ENCODE results near the gene MEIS2. TPM values are rescaled to one million over a fixed set of nuclear protein-coding genes. Genes with fewer than 3 reads are reported as not detected.

Gene MEIS2
- total and polyA plus RNA-seq, 8 donors, result 3.9 to 77.7 (median 25.9) TPM

- H3K4me3 ChIP-seq, result no peak overlapping the region
- TF ChIP-seq POLR2AphosphoS5 (IDR thresholded peaks at IDR 0.05), result peak in 1 of 3 donors; percentile 9
- TF ChIP-seq EP300 (IDR thresholded peaks at IDR 0.05), result no peak
- no peak for TF ChIP-seq CTCF (IDR thresholded peaks at IDR 0.05)
- no peak for TF ChIP-seq POLR2A (IDR thresholded peaks at IDR 0.05)
- intact Hi-C loops (cut with DNase I; ENCODE audit: low total_unique reads), result no loop called here
- peaks cover 0 to 9% (median 0%) of the 10 kb centered on the region in 4 donors for H3K4me1 ChIP-seq
- WGBS, 5 donors, result 70 to 96% (median 89%) methylated on average over 1 of the region's 1 CpG
- H3K9me3 ChIP-seq, result no peaks in the 10 kb centered on the region
- no peaks in the 10 kb centered on the region for H3K27me3 ChIP-seq
- no peak for DNase-seq
- no peaks in the 10 kb centered on the region for H3K36me3 ChIP-seq
- no peak overlapping the region for H3K27ac ChIP-seq
Observed at GRCh38 chr15:37122703-37123102, 22.4 kb upstream of the MEIS2 start.

- Histone ChIP-seq H3K27ac (no peak overlapping the region), H3K4me3 (no peak overlapping the region), H3K36me3 (no peaks in the 10 kb centered on the region), H3K27me3 (no peaks in the 10 kb centered on the region), H3K4me1 (peaks cover 0 to 9% (median 0%) of the 10 kb centered on the region in 4 donors), H3K9me3 (no peaks in the 10 kb centered on the region)
- DNase-seq, result no peak
- intact Hi-C loops (cut with DNase I; ENCODE audit: low total_unique reads), result no loop called here
- 82 to 100% (median 90%) methylated on average over 1 of the region's 1 CpG for WGBS, 5 donors
- TF ChIP-seq CTCF (IDR thresholded peaks at IDR 0.05) (no peak), EP300 (IDR thresholded peaks at IDR 0.05) (no peak), POLR2AphosphoS5 (IDR thresholded peaks at IDR 0.05) (no peak), POLR2A (IDR thresholded peaks at IDR 0.05) (no peak)
Observed at GRCh38 chr15:37121492-37121891, 21.1 kb upstream of the MEIS2 start.

DNA sequence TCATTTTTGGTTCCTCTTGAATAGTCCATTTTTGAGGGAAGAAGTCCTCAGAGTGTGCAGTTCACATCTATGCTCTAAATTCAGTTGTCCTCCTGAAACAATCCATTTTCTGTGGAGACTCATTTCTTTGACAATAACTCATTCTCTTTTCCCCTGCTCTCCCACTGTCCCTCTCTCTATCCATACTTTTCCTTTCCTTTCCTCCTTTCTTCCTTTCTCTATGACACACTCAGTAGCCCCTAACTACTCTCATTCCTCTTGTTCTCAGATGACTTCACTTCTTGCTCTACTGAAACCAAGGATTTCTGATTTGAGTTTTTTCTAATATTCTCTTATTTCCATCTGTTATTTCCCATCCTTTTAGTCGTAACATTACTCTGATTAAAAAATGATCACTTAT lies 16.7 kb upstream of the MEIS2 start:
- DNase-seq, result no peak
- peaks cover 0 to 6% (median 0%) of the 10 kb centered on the region in 3 donors for H3K27me3 ChIP-seq
- no peak overlapping the region for H3K27ac ChIP-seq
- no peak overlapping the region for H3K4me3 ChIP-seq
- intact Hi-C loops (cut with DNase I; ENCODE audit: low total_unique reads), result no loop called here
- TF ChIP-seq CTCF (IDR thresholded peaks at IDR 0.05), result no peak
- no peak for TF ChIP-seq EP300 (IDR thresholded peaks at IDR 0.05)
- TF ChIP-seq POLR2A (IDR thresholded peaks at IDR 0.05), result no peak
- H3K9me3 ChIP-seq, result no peaks in the 10 kb centered on the region
- H3K4me1 ChIP-seq, result peaks cover 0 to 6% (median 0%) of the 10 kb centered on the region in 4 donors
- no peaks in the 10 kb centered on the region for H3K36me3 ChIP-seq
- 78 to 96% (median 94%) methylated on average over 1 of the region's 1 CpG for WGBS, 5 donors

DNA sequence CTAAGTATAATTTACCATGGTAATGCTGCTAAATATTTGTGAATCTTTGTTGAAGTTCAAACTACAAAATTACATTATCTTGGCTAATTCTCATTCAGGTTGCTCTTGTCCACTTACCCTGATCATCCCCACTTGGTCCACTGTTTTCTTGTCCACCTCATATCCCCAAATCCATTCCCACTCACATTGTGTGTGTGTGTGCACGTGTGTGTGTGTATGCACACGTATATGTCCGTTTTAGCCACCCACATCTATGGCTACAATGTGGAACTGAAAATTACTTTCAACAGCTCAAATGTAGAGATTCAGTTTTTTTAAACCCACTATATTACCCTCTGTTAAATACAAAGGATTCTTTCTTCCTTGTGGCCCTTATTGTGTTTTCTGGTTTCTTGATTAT lies 15.2 kb upstream of the MEIS2 start:
- no peak for DNase-seq
- H3K4me1 ChIP-seq, result peaks cover 2 to 20% (median 5%) of the 10 kb centered on the region in 4 donors
- WGBS, 5 donors, result 94 to 100% (median 95%) methylated on average over 3 of the region's 3 CpGs
- TF ChIP-seq POLR2A (IDR thresholded peaks at IDR 0.05) (no peak), CTCF (IDR thresholded peaks at IDR 0.05) (no peak), POLR2AphosphoS5 (IDR thresholded peaks at IDR 0.05) (no peak), EP300 (IDR thresholded peaks at IDR 0.05) (no peak)
- no peak overlapping the region for H3K27ac ChIP-seq
- no peaks in the 10 kb centered on the region for H3K36me3 ChIP-seq
- H3K4me3 ChIP-seq, result no peak overlapping the region
- intact Hi-C loops (cut with DNase I; ENCODE audit: low total_unique reads), result no loop called here
- H3K27me3 ChIP-seq, result peaks cover 0 to 19% (median 11%) of the 10 kb centered on the region in 3 donors
- no peaks in the 10 kb centered on the region for H3K9me3 ChIP-seq

All from stomach (tissue), 9 donors.